PFSK-1 (cell line): ENCODE data around the gene HIRIP3.

Source experiments
- FOXP2 ChIP-seq: optimal IDR thresholded peaks from 2 replicates; pipeline ENCODE3; 2011; ENCODE audit warnings: borderline replicate concordance, control low read depth, inconsistent platforms; ENCODE audit not compliant: insufficient read depth; ENCODE audit errors: extremely low read length, extremely low read depth
- POLR2AphosphoS5 ChIP-seq: IDR thresholded peaks from 2 replicates; pipeline ENCODE4 v1.6.1; 2012; ENCODE audit warnings: low read depth, mild to moderate bottlenecking, control low read depth, low read length, moderate library complexity
- REST ChIP-seq, 2 experiments: IDR thresholded peaks; 2 replicates each; pipeline versions ENCODE4 v1.6.1 to v1.8.0; 2011 to 2012; ENCODE audit warnings: low read depth in 2 of 2, low read length in 2 of 2, control low read depth in 1 of 2, inconsistent platforms in 1 of 2, mild to moderate bottlenecking in 1 of 2, moderate library complexity in 1 of 2; ENCODE audit not compliant: insufficient read depth in 1 of 2
- SIN3A ChIP-seq: IDR thresholded peaks from 2 replicates; pipeline ENCODE4 v1.6.1; 2012; ENCODE audit warnings: mild to moderate bottlenecking, low read length, moderate library complexity, borderline replicate concordance; ENCODE audit not compliant: insufficient read depth
- TAF1 ChIP-seq: IDR thresholded peaks from 2 replicates; pipeline ENCODE4 v1.6.1; 2012; ENCODE audit warnings: low read length, control low read depth, borderline replicate concordance; ENCODE audit not compliant: insufficient read depth

The HIRIP3 gene

GRCh38 chr16:29987371-29988085 lies 7.9 kb downstream of the HIRIP3 start:
- TF ChIP-seq FOXP2 (no peak), SIN3A (no peak), POLR2AphosphoS5 (no peak), TAF1 (no peak), REST (IDR thresholded peaks at IDR 0.05; ENCODE audit: insufficient read depth in 1 of 2, low read depth in 2 of 2, low read length in 2 of 2) (no peak)

GRCh38 chr16:29986931-29987330 lies 8.5 kb downstream of the HIRIP3 start:
- no peak for TF ChIP-seq SIN3A
- TF ChIP-seq REST (IDR thresholded peaks at IDR 0.05; ENCODE audit: insufficient read depth in 1 of 2, low read depth in 2 of 2, low read length in 2 of 2): no peak
- no peak for TF ChIP-seq POLR2AphosphoS5
- no peak for TF ChIP-seq TAF1
- no peak for TF ChIP-seq FOXP2

GRCh38 chr16:29986231-29986630 lies 9.2 kb downstream of the HIRIP3 start:
- TF ChIP-seq SIN3A (no peak), POLR2AphosphoS5 (no peak), TAF1 (no peak)

GRCh38 chr16:29985271-29985811 lies 10.1 kb downstream of the HIRIP3 start:
- TF ChIP-seq REST (IDR thresholded peaks at IDR 0.05; ENCODE audit: insufficient read depth in 1 of 2, low read depth in 2 of 2, low read length in 2 of 2): no peak
- TF ChIP-seq FOXP2: no peak
- TF ChIP-seq TAF1: no peak
- TF ChIP-seq POLR2AphosphoS5: no peak
- no peak for TF ChIP-seq SIN3A

GRCh38 chr16:29984764-29985147 lies 10.7 kb downstream of the HIRIP3 start:
- no peak for TF ChIP-seq FOXP2
- no peak for TF ChIP-seq SIN3A
- no peak for TF ChIP-seq REST (IDR thresholded peaks at IDR 0.05; ENCODE audit: insufficient read depth in 1 of 2, low read depth in 2 of 2, low read length in 2 of 2)
- TF ChIP-seq POLR2AphosphoS5: no peak
- no peak for TF ChIP-seq TAF1

GRCh38 chr16:29984137-29984763 lies 11.2 kb downstream of the HIRIP3 start:
- no peak for TF ChIP-seq TAF1
